CD4-positive, alpha-beta T cell treated with Interleukin-17A for 4 hours (primary cell): ENCODE results near the gene TNNT2.

Experiments used
- DNase-seq: peaks from one replicate; pipeline ENCODE4 v3.0.0-alpha.2; 2020; ENCODE audit warnings: mixed read lengths

Gene TNNT2

DNA sequence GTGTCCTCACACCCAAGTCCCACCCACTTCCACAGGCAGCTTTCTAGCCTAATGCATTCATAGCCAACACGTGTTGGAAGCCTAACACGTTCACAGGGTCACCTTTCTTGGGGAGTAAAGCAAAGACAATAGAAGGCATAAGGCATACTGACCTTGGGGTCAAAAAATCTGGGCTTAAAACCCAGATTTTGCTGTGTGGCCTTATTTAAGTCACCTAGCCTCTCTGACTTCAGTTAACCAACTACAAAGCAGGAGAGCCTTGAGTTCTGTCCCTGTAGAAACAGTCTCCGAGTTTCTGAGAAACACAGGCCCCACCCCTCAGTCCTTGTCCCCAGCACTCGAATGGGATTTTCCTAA lies 1.4 kb downstream of the TNNT2 start:
- no peak for DNase-seq

GRCh38 chr1:201375169-201375568 lies 2.3 kb downstream of the TNNT2 start:
- no peak for DNase-seq

GRCh38 chr1:201374364-201374763 lies 3.1 kb downstream of the TNNT2 start:
- DNase-seq: no peak

- DNase-seq: no peak
Observed at GRCh38 chr1:201371792-201372191, 5.7 kb downstream of the TNNT2 start.

DNA sequence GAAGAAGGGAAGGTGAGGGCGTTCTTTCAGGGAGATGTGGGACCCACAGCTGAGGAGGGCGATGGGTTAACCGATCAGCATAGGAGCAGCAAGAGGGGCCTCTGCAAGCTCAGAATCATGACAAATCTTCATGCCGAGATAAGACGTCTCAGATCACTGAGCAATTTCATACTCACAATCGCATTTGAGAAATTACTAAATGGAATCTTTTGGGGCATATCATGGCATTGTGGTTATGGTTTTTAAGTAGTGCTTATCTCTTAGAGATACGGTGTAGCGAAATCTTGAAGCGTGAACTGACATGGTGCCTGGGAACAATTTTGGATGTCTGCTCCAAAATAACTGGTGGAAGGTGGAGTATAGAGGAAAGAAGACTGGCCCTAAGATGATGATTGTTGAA lies 6.2 kb downstream of the TNNT2 start:
- DNase-seq: no peak

- no peak for DNase-seq
Observed at GRCh38 chr1:201370500-201370899, 7.0 kb downstream of the TNNT2 start.

- no peak for DNase-seq
Observed at GRCh38 chr1:201369209-201369608, 8.3 kb downstream of the TNNT2 start.

GRCh38 chr1:201366696-201367095 lies 10.8 kb downstream of the TNNT2 start:
- DNase-seq: no peak

- no peak for DNase-seq
Observed at GRCh38 chr1:201365251-201365650, 12.2 kb downstream of the TNNT2 start.

DNA sequence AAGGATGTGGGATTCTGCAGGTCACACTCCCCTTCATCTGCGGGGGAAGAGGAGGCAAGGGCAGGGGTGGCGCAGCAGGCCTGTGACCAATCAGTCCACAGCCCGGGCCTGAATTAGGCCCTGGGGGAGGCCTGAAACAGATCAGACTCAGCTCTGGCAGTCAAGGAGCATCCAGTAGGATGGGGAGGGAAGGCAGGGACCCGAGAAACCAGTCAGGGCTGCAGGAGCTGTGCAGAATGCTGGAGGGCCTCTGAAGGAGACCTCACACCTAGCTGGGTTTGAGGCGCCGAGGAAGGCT lies 12.7 kb downstream of the TNNT2 start:
- DNase-seq: no peak

- no peak for DNase-seq
Observed at GRCh38 chr1:201363467-201363866, 14.0 kb downstream of the TNNT2 start.

GRCh38 chr1:201362906-201363305 lies 14.6 kb downstream of the TNNT2 start:
- no peak for DNase-seq

GRCh38 chr1:201361652-201362504 lies 15.6 kb downstream of the TNNT2 start:
- DNase-seq: no peak

DNA sequence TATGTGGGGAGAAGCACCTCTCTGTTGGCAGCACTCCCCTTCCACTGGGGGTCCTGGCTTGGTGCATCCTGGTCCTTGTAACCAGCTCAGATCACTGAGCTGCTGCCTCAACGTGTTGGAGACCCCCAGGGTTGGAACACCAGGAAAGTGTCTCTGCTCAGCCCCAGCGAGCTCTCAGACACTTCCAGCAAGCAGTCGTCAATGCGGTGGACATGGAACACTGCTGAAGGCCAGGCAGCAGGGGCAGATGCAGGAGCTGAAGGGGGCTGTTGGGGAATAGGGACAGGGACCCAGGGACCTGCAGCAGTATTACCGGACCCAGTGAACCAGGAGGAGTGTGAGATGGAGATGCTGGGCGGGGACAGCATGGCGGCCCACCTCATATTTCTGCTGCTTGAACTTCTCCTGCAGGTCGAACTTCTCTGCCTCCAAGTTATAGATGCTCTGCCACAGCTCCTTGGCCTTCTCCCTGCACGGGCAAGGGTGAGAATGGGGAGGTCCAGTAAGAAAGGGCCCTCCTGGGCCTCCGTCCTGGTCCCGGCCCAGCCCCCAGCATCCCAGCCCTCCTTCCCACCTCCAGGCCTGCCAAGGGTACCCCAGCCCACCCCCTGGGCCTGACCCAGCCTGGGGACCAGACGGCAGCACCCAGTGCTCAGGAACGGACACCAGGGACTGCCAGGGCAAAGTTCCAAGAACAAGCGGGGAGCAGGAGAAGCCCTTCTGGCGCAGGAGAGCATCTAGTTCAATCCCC lies 16.4 kb downstream of the TNNT2 start:
- DNase-seq: no peak

DNA sequence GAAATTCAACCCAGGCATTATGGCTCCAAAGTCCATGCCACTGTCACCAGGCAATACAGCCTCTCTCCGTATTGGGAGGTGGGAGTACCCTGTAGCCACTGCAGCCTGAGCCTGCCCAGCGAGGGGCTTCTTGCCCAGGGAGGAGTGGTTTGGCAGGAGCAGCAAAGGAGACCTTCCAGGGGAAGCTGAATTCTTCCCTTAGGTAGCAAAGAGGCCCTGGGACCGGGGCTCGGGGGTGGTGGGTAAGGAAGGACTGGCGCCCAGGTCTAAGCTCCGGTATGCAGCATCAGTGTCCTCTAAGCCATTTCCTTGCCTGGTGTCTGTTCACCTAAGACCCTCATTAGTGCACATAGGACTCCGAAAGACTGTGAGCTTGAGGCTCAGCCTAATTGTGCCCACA lies 17.0 kb downstream of the TNNT2 start:
- no peak for DNase-seq

DNA sequence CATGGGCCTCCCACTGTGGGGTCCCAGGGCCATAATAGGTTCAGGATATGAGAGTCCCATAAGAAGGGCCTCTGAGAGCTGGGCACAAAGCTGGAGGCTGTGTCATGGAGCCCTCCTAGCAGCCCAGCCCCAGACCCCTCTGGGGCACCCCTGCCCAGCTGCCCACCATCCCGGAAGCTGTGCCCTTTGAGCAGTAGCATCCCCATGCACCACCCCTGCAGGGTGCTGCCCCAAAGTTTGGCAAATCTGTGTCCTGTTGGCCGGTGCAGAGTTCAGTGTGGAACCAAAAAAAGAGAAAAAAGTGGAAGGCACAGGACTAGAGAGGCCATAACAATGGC lies 17.6 kb downstream of the TNNT2 start:
- DNase-seq: no peak

DNA sequence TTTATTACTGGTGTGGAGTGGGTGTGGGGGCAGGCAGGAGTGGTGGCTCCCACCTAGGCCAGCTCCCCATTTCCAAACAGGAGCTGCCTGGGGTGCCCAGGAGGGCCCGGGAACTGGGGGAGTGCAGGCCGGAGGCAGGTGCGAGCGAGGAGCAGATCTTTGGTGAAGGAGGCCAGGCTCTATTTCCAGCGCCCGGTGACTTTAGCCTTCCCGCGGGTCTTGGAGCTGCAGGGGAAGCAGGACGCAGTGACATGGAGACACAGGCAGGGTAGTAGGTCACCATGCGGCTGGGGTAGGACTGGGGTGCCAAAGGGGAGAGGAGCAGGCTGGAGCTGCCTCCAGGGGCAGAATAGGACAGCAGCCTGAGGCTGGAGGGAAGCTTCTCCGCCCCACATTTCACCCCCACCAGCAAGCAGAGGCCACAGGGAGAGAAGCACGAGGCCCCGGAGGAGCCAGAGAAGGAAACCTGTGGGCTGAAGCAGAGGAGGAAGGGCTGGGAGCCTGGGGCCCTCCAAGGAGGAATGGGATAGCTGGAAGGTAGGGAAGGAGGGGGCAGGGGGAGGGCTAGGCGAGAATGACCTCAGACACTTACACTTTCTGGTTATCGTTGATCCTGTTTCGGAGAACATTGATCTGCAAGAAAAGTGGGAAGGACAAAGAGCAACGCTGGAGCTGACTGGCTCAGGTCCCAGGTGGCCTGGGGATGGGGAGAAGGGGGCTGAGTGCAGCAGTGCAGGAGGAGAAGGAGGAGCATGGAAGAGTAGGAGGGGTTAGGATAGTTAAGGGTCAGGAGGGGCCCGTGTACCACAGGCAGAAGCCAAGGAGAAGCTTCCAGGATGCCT lies 18.2 kb downstream of the TNNT2 start:
- no peak for DNase-seq

GRCh38 chr1:201358596-201358995 lies 18.9 kb downstream of the TNNT2 start:
- DNase-seq: no peak

DNA sequence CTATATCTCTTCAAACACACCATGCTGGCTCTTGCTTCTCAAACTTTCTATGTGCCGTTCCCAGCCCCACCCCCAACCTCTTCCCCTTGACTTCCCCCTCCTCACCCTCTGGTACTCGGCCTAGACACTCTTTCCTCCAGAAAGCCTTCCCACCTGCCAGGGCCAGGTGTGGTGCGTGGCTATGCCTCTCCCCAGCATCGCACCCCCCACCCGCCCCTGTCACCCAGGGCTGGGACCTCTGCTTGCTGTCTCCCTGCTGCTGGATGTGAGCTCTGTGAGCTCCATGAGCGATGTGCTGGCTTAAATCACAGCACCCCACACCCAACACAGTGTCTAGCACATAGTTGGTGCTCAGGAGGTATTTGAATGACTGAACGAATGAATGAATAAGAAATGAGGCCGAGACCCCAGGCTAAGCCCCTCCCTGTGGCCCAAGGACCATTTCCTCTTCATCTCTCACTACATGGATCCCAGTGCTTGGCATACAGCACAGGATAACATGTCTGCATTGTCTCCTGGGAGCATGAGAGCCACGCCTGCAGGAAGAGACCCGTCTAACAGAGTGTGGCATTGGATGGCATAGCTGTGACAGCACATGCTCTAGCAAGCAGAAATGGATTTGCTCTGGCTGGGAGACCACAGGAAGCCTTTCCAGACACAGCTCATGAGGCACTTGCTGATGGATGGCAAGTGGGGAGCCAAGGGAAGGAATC lies 19.7 kb downstream of the TNNT2 start:
- no peak for DNase-seq

DNA sequence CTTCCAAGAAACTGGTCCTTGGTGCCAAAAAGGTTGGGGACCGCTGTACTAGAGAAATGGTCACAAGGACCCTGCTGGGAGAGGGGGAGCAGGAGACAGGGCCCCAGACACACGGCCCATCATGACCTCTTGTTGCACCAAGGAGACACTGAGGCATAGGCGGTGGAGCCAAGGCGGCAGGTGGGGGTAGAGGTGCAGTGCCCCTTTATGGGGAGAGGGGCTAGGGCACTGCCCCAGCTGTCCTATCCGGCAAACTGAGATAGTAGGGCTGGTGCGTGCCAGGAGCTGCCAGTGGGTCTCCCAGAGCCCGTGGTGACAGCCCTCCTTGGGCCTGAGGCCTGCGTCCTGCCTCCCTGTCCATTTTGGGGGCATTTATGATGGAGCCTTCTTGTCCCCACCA lies 20.3 kb downstream of the TNNT2 start:
- DNase-seq: no peak

- no peak for DNase-seq
Observed at GRCh38 chr1:201356701-201357100, 20.8 kb downstream of the TNNT2 start.

DNA sequence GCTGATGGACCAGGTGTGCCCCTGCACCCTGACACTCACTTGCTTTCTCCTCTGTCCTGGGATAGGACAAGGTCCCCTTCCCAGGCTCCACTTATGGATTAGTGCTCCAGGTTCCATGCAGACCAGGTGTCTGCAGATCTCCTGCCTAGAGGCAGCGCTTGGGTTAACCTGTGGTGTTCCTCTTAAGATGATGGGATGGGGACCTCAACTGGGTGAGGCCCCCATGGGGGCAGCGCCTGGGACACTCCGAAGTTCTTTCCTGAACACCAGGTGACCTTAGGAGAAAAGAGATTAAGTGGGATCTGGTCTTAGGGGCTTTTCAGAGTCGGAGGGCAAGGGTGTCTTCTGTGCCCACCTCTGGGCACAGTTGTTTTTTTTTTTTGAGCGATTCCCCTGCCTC lies 21.2 kb downstream of the TNNT2 start:
- no peak for DNase-seq

GRCh38 chr1:201355471-201355870 lies 22.0 kb downstream of the TNNT2 start:
- DNase-seq: no peak
